ENCODE measurements around the gene DAB2IP.

DAB2IP gene

DNA sequence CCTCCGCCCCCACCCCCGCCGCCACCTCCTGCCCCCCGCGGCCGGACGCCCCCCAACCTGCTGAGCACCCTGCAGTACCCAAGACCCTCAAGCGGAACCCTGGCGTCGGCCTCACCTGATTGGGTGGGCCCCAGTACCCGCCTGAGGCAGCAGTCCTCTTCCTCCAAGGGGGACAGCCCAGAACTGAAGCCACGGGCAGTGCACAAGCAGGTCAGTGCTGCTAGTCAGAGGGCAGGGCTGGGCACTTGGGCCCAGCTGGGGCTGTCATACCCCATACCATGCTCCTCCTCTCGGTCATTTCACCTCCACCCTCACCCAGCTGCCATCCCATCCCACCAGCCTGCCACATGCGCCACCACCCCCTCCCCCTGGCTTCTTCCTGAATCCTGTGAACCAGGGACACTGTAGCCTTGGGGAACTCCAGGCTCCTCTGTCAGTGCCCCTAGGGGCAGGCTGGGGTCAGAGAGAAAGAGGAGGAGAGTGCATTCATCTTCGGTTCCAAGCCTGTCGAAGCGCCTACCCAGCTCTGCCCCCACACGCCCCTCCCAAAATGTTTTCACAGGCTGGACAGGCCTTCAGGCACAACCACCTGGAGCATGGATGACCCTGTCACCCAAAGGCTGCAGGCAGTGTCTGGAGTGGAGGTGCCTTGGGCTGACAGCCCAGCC, 122.0 kb downstream of the DAB2IP start:
- DNase-seq (ENCODE audit: extremely low read depth in 1 of 2, low read depth in 1 of 2) = no peak

DNA sequence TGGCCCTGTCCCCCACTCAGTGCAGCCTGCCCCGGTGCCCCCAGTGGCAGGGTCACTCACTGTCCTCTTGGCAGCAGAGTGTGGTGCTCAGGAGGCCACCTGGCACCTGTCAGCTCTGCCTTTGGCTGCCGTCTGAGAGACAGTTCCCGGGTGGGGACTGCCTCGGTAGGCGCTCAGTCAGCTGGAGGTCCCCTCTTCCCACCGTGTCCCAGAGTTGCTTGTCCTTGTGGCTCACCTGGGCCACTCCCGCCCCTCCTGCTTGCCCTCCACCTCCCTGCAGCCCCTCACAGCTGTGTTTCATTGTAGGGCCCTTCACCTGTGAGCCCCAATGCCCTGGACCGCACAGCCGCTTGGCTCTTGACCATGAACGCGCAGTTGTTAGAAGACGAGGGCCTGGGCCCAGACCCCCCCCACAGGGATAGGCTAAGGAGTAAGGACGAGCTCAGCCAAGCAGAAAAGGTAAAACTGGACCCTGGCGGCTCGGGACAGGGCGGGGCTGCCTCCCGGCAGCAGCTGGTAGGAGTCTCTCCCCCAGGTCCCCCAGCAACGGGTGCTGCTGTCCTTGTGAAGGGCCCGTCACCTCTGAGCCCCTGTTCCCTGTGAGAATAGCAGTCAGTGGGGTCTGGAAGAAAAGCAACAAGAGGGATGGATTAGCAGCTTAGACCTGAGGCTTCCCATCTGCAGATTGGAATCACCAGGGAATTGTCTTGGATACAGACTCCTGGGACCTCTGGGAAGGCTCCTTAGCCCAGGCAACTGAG, 122.7 kb downstream of the DAB2IP start:
- no peak for DNase-seq (ENCODE audit: extremely low read depth in 1 of 2, low read depth in 1 of 2)

DNA sequence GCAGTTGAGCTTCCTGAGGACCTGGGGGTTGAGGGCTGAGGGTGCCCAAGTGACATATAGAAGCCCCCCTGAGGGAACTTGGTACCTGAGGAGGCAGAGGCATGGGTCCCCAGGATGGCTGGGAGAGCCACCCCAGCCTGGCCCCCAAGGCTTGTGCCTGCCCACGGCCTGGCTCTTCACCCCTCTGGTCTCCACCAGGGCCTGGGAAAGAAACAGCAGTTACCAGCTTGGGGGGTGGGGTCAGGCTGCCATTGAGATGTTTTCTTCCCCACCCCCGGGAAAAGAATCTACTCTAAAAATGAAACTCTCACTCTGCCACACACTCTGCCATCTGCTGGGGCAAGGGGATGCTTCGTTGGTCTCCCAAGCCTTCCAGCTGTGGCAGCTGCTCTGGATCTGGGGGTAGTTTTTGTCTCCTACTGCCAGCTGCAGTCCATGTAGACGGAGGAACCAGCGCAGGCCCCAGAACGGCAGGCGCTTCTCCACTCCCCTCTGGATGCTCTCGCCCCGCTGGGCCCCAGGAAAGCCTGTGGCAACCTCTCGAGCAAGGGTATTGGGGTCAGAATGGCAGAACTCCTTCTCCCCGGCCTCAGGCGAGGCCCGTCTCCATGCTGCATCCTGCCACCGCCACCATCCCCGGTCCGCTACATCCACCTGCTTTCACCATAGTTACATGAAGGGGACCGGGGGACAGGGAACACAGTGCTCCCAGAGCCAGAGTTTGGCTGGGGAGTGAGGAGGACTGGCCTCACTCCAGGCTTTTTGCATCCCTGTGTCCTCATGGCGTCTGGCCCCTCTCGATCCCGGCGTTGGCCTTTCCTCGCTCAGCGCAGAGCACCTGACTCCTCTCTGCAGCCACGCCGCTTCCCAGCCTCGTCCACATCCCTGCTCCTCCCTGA, 123.5 kb downstream of the DAB2IP start:
- DNase-seq (ENCODE audit: extremely low read depth in 1 of 2, low read depth in 1 of 2) = no peak

DNA sequence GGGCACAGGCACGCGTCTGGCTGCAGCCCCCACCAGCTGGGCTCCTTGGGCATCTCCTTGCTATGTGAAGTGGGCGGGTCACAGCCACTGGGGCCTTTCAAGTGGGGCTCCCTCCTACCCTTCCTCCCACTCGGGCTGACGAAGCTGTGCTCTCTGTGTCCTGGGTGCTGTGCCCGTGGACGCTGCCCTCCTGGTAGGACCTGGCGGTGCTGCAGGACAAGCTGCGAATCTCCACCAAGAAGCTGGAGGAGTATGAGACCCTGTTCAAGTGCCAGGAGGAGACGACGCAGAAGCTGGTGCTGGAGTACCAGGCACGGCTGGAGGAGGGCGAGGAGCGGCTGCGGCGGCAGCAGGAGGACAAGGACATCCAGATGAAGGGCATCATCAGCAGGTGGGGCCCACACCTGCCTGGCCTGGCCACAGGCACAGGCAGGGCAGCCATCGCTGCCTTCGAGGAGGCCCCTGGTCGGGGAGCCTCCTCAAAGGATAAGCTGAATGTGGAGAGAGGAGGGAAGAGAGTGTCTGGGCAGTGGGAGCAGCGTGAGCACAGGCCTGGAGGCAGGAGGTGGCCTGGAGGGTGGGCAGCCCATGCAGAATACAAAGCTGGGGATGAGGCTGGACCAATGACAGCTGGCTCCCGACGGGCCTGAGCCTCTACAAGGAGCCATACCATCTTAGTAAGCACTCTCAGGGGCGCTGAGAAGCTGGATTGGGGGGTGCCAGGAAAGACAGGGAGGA, 124.7 kb downstream of the DAB2IP start:
- no peak for DNase-seq (ENCODE audit: extremely low read depth in 1 of 2, low read depth in 1 of 2)

DNA sequence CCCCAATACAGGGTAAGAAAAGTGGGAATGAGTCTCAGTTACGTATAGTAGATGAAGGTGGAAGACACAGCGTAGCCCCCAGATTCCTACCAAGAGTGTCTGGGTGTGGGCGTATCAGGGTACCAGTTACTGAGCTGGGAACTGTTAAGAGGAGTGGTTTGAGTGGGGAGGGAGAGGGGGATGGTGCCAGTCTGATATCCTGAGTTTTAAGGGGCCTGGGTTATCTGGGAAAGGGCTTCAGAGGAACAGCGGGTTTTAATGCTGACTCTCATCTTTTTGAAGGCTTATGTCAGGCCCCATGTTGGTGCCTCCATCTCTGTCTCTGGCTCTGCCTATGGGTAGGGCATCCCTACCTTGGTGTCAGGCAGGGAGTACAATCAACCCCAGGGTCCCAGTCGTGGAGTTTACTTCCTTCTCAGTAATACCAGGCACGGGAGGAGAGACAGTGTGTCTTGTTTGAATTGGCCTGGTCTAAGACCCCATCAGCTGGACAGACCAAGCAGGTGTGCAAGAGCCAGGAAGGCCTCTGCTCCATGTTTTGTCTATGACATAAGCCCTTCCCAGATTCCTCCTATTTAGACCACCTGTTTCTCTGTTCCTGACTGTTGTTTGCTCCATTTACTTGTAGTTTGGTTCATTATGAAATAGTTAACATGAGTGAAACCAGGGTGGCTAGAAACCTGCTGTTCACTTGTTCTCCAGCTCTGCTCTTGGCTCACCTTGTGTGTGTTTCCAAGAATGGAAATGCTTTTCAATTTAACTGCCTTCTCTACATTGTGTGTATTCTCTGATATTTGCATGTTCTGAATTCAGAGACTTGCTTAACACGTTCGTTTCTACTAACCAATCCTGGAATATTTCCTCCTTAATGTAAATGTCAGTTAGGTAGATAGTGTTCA, 125.6 kb downstream of the DAB2IP start:
- DNase-seq (ENCODE audit: extremely low read depth in 1 of 2, low read depth in 1 of 2) = no peak

DNA sequence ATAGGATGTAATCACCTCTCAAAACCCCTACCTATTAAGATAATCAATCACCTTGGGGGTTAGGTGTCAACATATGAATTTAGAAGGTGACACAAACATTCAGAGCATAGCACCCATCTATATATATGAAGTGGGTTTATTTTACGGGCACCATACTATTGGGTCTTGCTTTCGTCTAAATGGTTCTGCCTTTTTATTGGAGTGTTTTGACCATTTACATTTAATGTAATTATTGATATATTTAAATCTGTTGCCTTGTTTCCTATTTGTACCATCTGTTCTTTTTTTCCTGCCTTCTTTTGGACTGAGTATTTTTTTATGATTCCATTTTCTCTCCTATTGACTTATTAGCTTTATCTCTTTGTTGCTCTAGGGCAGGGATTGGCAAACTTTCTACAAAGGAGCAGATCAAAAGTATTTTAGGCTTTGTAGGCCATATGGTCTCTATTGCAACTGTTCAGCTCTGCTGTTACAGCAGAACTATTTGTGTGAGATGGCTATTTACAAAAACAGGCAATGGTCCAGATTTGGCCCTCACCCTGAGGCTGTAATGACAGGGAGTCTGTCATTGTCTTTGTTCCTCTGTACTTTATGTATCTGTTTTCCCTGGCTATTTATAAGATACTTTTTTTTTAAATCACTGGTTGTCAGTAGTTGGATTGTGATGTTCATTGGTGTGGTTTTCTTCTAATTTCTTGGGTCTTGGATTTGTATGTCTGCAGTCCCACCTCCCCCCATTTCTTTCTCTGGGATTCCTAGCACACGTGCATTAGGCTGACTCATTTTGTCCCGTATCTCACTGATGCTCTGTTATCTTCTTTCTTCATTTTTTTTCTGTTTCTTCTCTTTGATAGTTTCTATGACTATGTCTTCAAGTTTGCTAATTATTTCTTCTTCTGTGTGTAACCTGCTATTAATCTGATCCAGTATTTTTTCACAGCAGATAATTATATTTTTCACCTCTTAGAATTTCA, 127.1 kb downstream of the DAB2IP start:
- no peak for DNase-seq (ENCODE audit: extremely low read depth in 1 of 2, low read depth in 1 of 2)

DNA sequence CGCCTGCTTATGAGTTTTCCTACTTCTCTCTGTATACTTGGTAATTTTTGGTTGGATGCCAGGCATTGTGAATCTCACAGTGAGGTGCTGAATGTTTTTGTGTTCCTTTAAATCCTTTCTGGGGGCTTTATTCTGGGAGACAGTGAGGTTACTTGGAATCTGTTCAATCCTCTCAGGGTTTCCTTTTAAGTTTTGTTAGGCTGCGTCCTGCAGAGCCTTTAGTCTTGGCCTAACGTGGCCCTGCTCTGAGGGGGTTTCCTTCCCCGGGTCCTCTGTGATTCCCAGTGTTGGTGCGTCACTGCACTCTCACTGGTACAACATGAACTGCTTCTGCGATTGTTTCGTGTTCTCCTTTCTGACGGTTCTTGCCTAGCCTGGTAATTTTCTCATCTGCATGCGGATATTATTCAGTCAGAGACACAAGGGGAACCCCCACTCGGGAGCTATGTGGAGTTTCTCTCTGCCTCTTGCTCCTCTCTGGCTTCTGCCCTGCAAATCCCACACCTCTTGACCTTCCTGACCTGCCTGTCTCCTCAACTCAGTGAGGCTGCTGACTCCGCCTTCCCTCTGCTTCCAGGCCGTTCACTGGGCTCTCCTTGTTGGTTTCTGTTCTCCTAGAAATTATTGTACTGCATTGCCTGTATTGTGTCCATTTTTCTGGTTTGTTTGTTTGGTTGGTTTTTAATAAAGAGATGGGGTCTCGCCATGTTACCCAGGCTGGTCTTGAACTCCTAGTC, 128.1 kb downstream of the DAB2IP start:
- DNase-seq (ENCODE audit: extremely low read depth in 1 of 2, low read depth in 1 of 2) = no peak

DNA sequence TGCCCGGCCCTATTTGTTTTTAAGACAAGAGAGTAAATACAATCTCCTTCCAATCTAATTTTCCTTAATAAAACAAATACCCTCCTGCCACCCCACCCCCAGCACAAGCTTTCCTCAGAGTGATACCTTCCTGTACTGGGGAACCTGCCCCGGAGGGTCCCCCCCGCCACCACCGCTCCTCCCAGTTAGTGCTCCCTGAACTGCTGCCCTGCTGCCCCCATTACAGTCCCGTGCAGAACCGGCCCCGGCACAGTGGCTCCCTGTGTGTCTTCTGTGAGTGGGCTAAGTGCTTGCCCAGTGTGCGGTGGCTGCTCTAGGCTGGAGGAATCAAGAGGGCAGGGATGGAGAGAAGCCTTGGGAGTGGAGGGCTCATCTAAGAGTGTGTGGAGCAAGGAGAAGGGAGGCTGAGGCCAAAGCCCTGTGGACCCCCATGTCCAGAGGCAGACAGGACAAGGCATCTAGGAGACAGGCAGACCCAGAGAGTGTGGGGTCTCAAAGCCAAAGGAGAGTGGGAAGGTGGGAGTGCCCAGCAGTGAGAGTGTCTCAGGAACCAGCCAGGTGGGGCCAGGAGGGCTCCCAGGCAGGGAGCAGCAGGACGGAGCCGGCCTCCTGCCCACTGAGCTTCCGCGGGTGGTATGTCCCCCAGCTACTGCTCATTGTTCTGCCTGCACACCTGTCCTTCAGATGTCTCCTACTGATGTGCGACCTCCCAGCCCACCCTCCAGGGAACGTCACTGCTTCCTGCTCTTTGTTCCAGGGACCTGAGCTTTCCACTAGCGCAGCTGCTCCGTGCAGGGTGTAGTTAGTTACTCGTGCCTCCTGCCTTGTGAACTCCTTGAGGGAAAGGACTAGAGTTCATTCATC, 129.0 kb downstream of the DAB2IP start:
- no peak for DNase-seq (ENCODE audit: extremely low read depth in 1 of 2, low read depth in 1 of 2)

DNA sequence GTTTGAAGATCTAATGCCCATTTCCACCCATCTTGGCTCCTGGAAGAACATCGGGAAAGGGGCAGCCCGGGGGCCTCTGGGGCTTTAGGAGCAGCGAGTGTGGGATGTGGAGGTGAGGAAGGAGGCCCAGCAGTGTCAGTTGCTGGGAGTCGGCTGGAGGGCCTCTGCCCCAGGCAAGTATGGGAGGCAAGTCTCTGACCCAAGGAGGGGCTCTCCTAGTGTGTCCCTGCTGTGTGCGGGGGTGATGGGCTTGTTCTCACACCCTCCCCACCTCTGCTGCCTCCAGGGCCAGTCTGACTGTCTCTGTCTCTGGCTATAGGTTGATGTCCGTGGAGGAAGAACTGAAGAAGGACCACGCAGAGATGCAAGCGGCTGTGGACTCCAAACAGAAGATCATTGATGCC, 129.7 kb downstream of the DAB2IP start:
- no peak for DNase-seq (ENCODE audit: extremely low read depth in 1 of 2, low read depth in 1 of 2)

DNA sequence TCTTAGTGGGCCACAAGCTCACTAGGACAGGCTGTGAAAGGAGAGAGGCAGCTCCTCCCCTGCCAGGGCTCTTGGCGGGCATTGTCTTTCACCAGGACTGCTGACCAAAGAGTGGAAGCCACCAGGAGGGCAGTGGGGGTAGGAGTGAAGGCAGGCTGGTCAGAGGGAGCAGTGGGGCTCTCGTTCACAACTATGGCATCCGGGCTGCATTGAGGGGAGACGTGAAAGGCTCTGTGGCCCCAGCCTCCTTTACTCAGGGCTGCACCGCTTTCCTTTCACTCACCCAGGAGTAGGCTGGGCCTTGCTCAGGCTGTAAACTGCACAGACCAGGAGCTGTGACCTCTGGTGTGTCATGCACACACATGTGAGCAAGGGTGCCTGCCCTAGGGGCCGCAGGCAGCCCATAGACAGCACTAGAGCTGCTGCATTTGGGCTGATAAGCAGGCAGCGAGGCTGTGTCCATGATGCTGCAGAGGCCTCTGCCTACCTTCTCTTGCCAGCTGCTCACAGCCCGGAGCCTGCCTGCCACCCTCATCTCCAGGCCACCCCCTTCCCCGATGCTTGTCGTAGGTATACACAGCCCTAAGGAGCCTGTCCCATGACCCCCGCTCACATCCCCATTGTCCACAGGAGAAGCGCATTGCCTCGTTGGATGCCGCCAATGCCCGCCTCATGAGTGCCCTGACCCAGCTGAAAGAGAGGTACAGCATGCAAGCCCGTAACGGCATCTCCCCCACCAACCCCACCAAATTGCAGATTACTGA, 130.4 kb downstream of the DAB2IP start:
- DNase-seq (ENCODE audit: extremely low read depth in 1 of 2, low read depth in 1 of 2) = no peak

DNA sequence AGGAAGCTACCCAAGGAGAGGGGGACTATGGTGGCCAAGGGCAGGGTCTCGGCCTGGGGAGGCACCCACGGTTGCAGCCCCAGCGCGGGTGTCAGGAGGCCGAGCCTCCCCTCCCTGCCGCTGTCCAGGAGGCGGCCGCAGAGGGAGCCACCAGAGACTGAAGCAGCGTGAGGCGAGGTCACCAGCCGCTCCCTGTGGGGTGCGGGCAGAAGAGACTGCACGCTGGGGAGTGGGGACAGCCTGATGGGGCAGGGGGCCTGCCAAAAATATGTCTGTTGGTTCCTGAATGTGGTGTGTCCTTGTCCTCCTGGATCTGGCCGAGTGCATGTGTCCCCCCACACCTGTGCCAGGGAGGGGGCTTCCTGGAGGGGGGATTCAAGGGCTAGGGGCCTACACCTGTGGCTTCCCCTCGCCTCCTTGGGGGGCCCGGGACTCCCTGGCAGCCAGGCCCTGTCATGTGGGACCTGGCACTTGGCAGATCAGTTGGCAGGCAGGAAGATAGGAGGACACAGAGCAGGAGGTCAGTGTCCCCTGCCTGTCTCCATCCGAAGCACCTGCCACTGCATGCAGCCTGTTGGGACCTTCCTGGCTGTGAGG, 131.2 kb downstream of the DAB2IP start:
- DNase-seq (ENCODE audit: extremely low read depth in 1 of 2, low read depth in 1 of 2) = no peak

DNA sequence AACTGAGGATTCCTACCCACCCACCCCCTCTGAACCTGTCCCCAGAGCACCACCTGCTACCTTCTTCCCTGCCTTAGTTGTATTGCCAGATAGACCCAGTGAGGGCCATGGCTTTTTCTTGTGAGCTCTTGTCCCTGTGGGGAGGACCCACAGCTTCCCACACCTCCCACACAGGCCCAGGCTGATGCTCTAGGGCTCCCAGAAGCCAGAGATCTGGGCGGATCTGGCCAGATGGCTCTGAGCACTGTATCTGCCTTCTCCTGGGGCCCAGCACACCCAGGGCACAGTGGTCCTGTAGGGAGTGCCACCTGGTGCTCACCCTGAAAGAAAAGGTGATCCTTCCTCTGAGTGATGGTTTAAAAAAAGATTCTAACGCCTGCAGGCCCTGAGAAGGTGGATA, 131.7 kb downstream of the DAB2IP start:
- no peak for DNase-seq (ENCODE audit: extremely low read depth in 1 of 2, low read depth in 1 of 2)

DNA sequence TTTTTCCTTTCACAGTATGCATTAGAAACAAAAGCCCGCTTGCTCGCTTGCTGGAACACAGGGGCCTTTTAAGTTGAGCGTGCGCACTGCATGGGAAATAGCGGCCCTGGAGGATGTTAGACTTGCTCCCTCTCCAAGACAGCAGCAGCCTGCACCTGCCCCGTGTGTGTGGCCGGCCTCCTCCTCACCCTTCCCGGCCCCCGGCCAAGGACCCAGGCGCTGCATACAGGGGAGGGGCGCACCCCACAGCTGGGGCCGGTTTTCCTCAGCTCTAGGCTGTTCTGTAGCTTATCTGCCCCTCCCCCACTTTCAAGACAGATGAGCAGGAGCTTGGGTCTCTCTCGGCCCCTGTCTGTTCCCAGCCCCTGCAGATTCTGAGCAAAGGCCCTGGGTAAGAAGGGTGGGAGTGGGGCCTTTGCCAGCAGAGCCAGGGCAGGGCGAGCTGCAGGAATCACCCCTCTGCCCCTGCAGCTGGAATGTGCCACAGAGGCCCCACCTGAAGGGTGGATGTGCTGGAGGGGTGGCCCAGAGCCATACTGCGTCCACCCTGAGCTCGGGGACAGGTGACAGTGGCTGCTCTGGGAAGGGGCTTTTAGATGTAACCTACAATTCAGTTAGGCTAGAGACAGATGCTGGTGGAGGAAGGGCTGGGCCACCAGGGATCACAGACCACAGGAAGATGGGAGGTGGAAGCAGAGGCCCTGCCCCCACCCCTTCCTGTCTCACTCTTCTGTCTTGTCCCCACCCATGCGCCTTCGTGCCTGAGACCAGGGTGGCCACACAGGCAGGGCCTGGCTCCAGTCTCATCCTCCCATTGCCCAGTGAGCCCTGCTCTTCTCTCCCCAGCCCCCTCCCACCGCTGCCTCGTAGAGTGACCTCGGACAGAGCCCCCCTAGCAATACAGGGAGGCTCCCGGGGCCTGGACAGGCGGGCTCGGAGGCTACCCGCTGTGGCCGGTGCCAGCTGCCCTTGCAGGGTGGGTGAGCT, 132.4 kb downstream of the DAB2IP start:
- no peak for DNase-seq (ENCODE audit: extremely low read depth in 1 of 2, low read depth in 1 of 2)

DNA sequence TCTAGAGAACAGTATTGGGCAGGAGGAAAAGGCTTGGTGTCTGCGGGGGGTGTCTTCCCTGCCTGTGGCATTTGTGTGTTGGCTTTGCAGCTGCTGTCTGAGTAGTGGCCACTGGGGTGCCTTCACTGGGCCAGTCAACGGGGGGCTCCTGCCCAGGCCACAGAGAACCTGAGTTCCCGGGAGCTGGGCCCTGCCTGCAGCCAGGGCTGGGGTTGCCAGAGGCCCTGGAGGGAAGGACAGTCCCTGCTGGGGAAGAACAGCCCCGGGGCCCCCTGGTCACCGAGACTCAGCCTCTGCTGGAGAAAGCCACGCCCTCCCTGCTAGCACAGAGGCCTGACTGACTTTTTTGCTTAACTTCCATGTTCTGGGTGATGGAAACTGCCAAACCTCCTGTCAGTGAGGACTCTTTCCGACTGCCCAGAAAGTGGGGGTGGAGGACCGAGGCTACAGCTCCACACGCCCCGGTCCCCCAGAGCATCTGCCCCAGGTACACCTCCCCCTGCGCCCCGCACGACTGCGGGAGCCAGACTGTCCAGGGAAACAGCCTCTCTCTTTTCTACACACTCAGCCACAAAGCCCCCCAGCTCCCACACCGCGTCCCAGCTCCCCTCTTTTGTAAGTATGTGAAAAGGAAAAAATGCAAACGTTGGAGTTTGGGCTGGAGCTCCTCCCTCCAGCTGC, 133.4 kb downstream of the DAB2IP start:
- no peak for DNase-seq (ENCODE audit: extremely low read depth in 1 of 2, low read depth in 1 of 2)
